PC-3 (cell line): ENCODE data around the gene HNRNPH3. TPM values are rescaled to one million over a fixed set of nuclear protein-coding genes. Genes with fewer than 3 reads are reported as not detected.

ENCODE experiments used
- ATAC-seq: fragments of 200-7000 bp; cut with Tn5 transposase; 2 replicates; pipeline ENCODE4 v1.9.1; 2020; ENCODE audit warnings: mild to moderate bottlenecking, moderate library complexity
- BruUV-seq: library from RNA; stranded (reverse); fragments of 400-500 nt; replicated peaks from 2 replicates; lab custom pipeline; 2021; lab: Mats Ljungman, UMichigan
- CTCF ChIA-PET: fragments of 300-600 bp; sonication (Branson Sonifier 250); formaldehyde crosslinking; loops from one replicate; lab custom pipeline; 2022; ENCODE audit warnings: antibody characterized with exemption; lab: Charles Lee
- POLR2A ChIA-PET: fragments of 300-600 bp; sonication (Branson Sonifier 250); formaldehyde crosslinking; loops from one replicate; lab custom pipeline; 2022; ENCODE audit warnings: antibody characterized with exemption; ENCODE audit not compliant: unreplicated experiment; lab: Charles Lee
- DNase-seq: peaks from one replicate; pipeline ENCODE4 v3.0.0-alpha.2; 2015
- H2AFZ ChIP-seq: fragments of 300-600 bp; sonication (generic); 2 replicates; pipeline ENCODE4 v1.6.0; 2016; ENCODE audit warnings: antibody characterized with exemption, low read length
- H3F3A ChIP-seq: fragments of 300-600 bp; sonication (generic); one replicate; pipeline ENCODE4 v1.6.0; 2017; ENCODE audit warnings: antibody characterized with exemption, low read length, control low read depth, mild to moderate bottlenecking; ENCODE audit not compliant: unreplicated experiment
- H3K27ac ChIP-seq: fragments of 300-600 bp; sonication (generic); 2 replicates; pipeline ENCODE4 v1.5.1; 2016; ENCODE audit warnings: mild to moderate bottlenecking, low read length
- H3K27me3 ChIP-seq: fragments of 300-600 bp; sonication (generic); 2 replicates; pipeline ENCODE4 v1.6.1; 2016; ENCODE audit warnings: low read length, mixed read lengths
- H3K36me3 ChIP-seq: fragments of 300-600 bp; sonication (generic); 2 replicates; pipeline ENCODE4 v1.6.1; 2016; ENCODE audit warnings: low read depth, mixed run types, low read length, mixed read lengths
- H3K4me1 ChIP-seq: fragments of 300-600 bp; sonication (generic); 2 replicates; pipeline ENCODE4 v1.5.1; 2016; ENCODE audit warnings: low read length; ENCODE audit not compliant: insufficient read depth
- H3K4me2 ChIP-seq: fragments of 300-600 bp; sonication (generic); 2 replicates; pipeline ENCODE4 v1.6.0; 2016; ENCODE audit warnings: low read length
- H3K4me3 ChIP-seq: fragments of 300-600 bp; sonication (generic); 2 replicates; pipeline ENCODE4 v1.5.1; 2016; ENCODE audit warnings: mild to moderate bottlenecking, low read length, mixed read lengths
- H3K79me2 ChIP-seq: fragments of 300-600 bp; sonication (generic); 2 replicates; pipeline ENCODE4 v1.6.1; 2017; ENCODE audit warnings: low read length, mixed read lengths
- H3K9ac ChIP-seq: fragments of 300-600 bp; sonication (generic); 2 replicates; pipeline ENCODE4 v1.6.0; 2016; ENCODE audit warnings: mild to moderate bottlenecking, low read length
- H3K9me2 ChIP-seq: fragments of 300-600 bp; sonication (generic); replicated peaks from 2 replicates; pipeline ENCODE4 v1.6.1; 2016; ENCODE audit warnings: mixed run types, low read length, mixed read lengths
- H3K9me3 ChIP-seq: fragments of 300-600 bp; sonication (generic); 2 replicates; pipeline ENCODE4 v1.6.1; 2016; ENCODE audit warnings: low read length, mixed read lengths
- H4K20me1 ChIP-seq: fragments of 300-600 bp; sonication (generic); 2 replicates; pipeline ENCODE4 v1.6.1; 2016; ENCODE audit warnings: low read length, mixed read lengths
- CTCF ChIP-seq: fragments of 300-600 bp; sonication (generic); conservative IDR thresholded peaks from 2 replicates; pipeline ENCODE4 v1.5.1; 2017; ENCODE audit warnings: antibody characterized with exemption, low read depth, mild to moderate bottlenecking, low read length
- EZH2 ChIP-seq: fragments of 300-600 bp; sonication (generic); IDR thresholded peaks from one replicate; pipeline ENCODE4 v1.6.1; 2017; ENCODE audit warnings: antibody characterized with exemption, mild to moderate bottlenecking, low read length; ENCODE audit not compliant: unreplicated experiment
- EZH2phosphoT487 ChIP-seq: fragments of 300-600 bp; sonication (generic); IDR thresholded peaks from 2 replicates; pipeline ENCODE4 v1.6.1; 2018; ENCODE audit warnings: mild to moderate bottlenecking, antibody characterized with exemption, low read length, borderline replicate concordance
- intact Hi-C: fragments of 100-400 bp; cut with micrococcal nuclease; formaldehyde crosslinking; loops from 2 replicates; pipeline ENCODE4 v1.9.0; 2023
- total RNA-seq: library from RNA; depleted of rRNA; stranded (reverse); fragments of >200 nt; gene quantifications from 2 replicates; pipeline ENCODE4 v1.2.3, GENCODE V29; 2014

Gene HNRNPH3
- total RNA-seq, 1 experiment from 2014 or later: 40.5 TPM

GRCh38 chr10:68364101-68364886 lies 32.4 kb downstream of the HNRNPH3 start:
- no peaks in the 10 kb centered on the region for H3K4me1 ChIP-seq
- H4K20me1 ChIP-seq: no peaks in the 10 kb centered on the region
- TF ChIP-seq EZH2 (no peak), EZH2phosphoT487 (no peak), CTCF (no peak)
- DNase-seq (no peak), ATAC-seq (no peak)
- H3K9ac ChIP-seq: no peak overlapping the region
- H2AFZ ChIP-seq: no peak overlapping the region
- H3K9me2 ChIP-seq: no peaks in the 10 kb centered on the region
- H3K27ac ChIP-seq: no peak overlapping the region
- H3K4me2 ChIP-seq: no peak overlapping the region
- no peaks in the 10 kb centered on the region for H3K79me2 ChIP-seq
- intact Hi-C loops: no loop called here
- H3K9me3 ChIP-seq: no peaks in the 10 kb centered on the region
- peaks cover 10% of the 10 kb centered on the region; the same call in 1 of the 2 replicates for H3K36me3 ChIP-seq
- POLR2A ChIA-PET: no interaction called here
- H3F3A ChIP-seq: no peaks in the 10 kb centered on the region
- no peaks in the 10 kb centered on the region for H3K27me3 ChIP-seq
- H3K4me3 ChIP-seq: no peak overlapping the region
- CTCF ChIA-PET: no interaction called here
- no TSS peak for BruUV-seq

- CTCF ChIA-PET: no interaction called here
- BruUV-seq: no TSS peak
- POLR2A ChIA-PET: no interaction called here
- H4K20me1 ChIP-seq: no peaks in the 10 kb centered on the region
- no peaks in the 10 kb centered on the region for H3K9me3 ChIP-seq
- no peaks in the 10 kb centered on the region for H3K79me2 ChIP-seq
- no peaks in the 10 kb centered on the region for H3K27me3 ChIP-seq
- H3K9me2 ChIP-seq: no peaks in the 10 kb centered on the region
- ATAC-seq (no peak), DNase-seq (no peak)
- intact Hi-C loops: no loop called here
- H2AFZ ChIP-seq: no peak overlapping the region
- no peaks in the 10 kb centered on the region for H3K4me1 ChIP-seq
- peaks cover 13% of the 10 kb centered on the region; the same call in 1 of the 2 replicates for H3K36me3 ChIP-seq
- no peak overlapping the region for H3K9ac ChIP-seq
- H3K27ac ChIP-seq: no peak overlapping the region
- no peaks in the 10 kb centered on the region for H3F3A ChIP-seq
- TF ChIP-seq EZH2phosphoT487 (no peak), CTCF (no peak), EZH2 (no peak)
- H3K4me2 ChIP-seq: no peak overlapping the region
- no peak overlapping the region for H3K4me3 ChIP-seq
Observed at GRCh38 chr10:68365611-68366010, 33.7 kb downstream of the HNRNPH3 start.

GRCh38 chr10:68366600-68366999 lies 34.7 kb downstream of the HNRNPH3 start:
- Histone ChIP-seq H3K4me1 (no peaks in the 10 kb centered on the region), H2AFZ (no peak overlapping the region), H3K79me2 (no peaks in the 10 kb centered on the region), H3K27me3 (no peaks in the 10 kb centered on the region), H3K4me2 (no peak overlapping the region), H3K4me3 (no peak overlapping the region), H3K9ac (no peak overlapping the region), H3K27ac (no peak overlapping the region), H3K9me3 (no peaks in the 10 kb centered on the region), H3K9me2 (no peaks in the 10 kb centered on the region), H3K36me3 (peaks cover 16% of the 10 kb centered on the region; the same call in 1 of the 2 replicates), H3F3A (no peaks in the 10 kb centered on the region), H4K20me1 (no peaks in the 10 kb centered on the region)
- intact Hi-C loops: no loop called here
- CTCF ChIA-PET: no interaction called here
- ATAC-seq: no peak
- no TSS peak for BruUV-seq
- no peak for DNase-seq
- no peak for TF ChIP-seq CTCF
- TF ChIP-seq EZH2: no peak
- TF ChIP-seq EZH2phosphoT487: no peak
- POLR2A ChIA-PET: no interaction called here
